Measurements from ENCODE around the gene SLC9C1. TPM values are rescaled to one million over a fixed set of nuclear protein-coding genes. Genes with fewer than 3 reads are reported as not detected.
A peak's percentile ranks its signal among the peaks of the same experiment; 100 is the strongest.

The SLC9C1 gene
- total RNA-seq, 2 experiments from 2014 or later = not detected

- POLR2A ChIA-PET = interaction anchor here (1.1 kb wide), 1 partner anchor 159 kb away, joined by 3 read pairs; no protein-coding TSS in a partner anchor
- no peaks in the 10 kb centered on the region for H3K4me1 ChIP-seq (ENCODE audit: insufficient read depth, low read length)
- no peak for ATAC-seq (ENCODE audit: poor library complexity)
- Mint-ChIP-seq H3K27ac (no peak overlapping the region), H3K27me3 (no peaks in the 10 kb centered on the region), H3K36me3 (ENCODE audit: low read depth) (peaks cover 7% of the 10 kb centered on the region), H3K4me3 (no peak overlapping the region), H3K4me1 (ENCODE audit: low read depth) (peaks cover 55% of the 10 kb centered on the region), H3K9me3 (peaks cover 2% of the 10 kb centered on the region)
- H3K27me3 ChIP-seq (ENCODE audit: control insufficient read depth in 1 of 2, insufficient read depth in 2 of 2, low read length in 2 of 2) = no peaks in the 10 kb centered on the region
- DNase-seq = no peak
- CTCF ChIA-PET = interaction anchor here (1.2 kb wide), 1 partner anchor 227 kb away, joined by 3 read pairs; no protein-coding TSS in a partner anchor
- H3K27ac ChIP-seq (ENCODE audit: low read depth in 1 of 2, low read length in 2 of 2) = no peak overlapping the region
- TF ChIP-seq CTCF (IDR thresholded peaks at IDR 0.05) = no peak
- no peaks in the 10 kb centered on the region for H3K36me3 ChIP-seq (ENCODE audit: insufficient read depth, low read length)
- intact Hi-C loops (cut with DNase I, micrococcal nuclease) = loop anchor here in 1 of 2 experiments (2.0 to 10.0 kb wide), 2 partner anchors 14 to 96 kb away; no protein-coding TSS in a partner anchor
- H3K9me3 ChIP-seq (ENCODE audit: control insufficient read depth in 1 of 2, insufficient read depth in 1 of 2, low read length in 2 of 2) = no peaks in the 10 kb centered on the region
- no peak overlapping the region for H3K4me3 ChIP-seq (ENCODE audit: low read length)
Observed at GRCh38 chr3:112339134-112339533, 45.1 kb upstream of the SLC9C1 start.

DNA sequence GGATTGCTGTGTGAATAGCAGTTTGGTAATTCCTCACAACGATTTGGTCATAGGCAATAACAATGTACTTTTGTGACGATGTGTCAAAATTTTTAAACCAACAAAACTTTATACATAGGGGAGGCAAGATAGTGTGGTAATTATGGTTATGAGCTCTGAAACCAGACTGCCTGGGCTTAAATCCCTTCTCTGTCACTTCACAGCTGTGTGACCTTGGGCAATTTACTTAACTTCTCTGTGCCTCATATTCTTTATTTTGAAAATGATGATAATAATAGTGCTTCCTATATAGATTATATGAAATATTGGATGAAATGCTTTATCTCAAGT, 44.7 kb upstream of the SLC9C1 start:
- Mint-ChIP-seq H3K27ac (peak overlapping the region; percentile 6), H3K4me1 (ENCODE audit: low read depth) (peaks cover 59% of the 10 kb centered on the region), H3K9me3 (peaks cover 1% of the 10 kb centered on the region), H3K27me3 (no peaks in the 10 kb centered on the region), H3K36me3 (ENCODE audit: low read depth) (peaks cover 5% of the 10 kb centered on the region), H3K4me3 (no peak overlapping the region)
- POLR2A ChIA-PET = interaction anchor here (1.1 kb wide), 1 partner anchor 159 kb away, joined by 3 read pairs; no protein-coding TSS in a partner anchor
- CTCF ChIA-PET = interaction anchor here (0.6 to 1.2 kb wide), 2 partner anchors 227 to 903 kb away, joined by 3 read pairs; no protein-coding TSS in a partner anchor
- no peaks in the 10 kb centered on the region for H3K36me3 ChIP-seq (ENCODE audit: insufficient read depth, low read length)
- intact Hi-C loops (cut with DNase I, micrococcal nuclease) = loop anchor here in 1 of 2 experiments (2.0 to 10.0 kb wide), 2 partner anchors 14 to 96 kb away; no protein-coding TSS in a partner anchor
- H3K9me3 ChIP-seq (ENCODE audit: control insufficient read depth in 1 of 2, insufficient read depth in 1 of 2, low read length in 2 of 2) = no peaks in the 10 kb centered on the region
- no peak overlapping the region for H3K4me3 ChIP-seq (ENCODE audit: low read length)
- DNase-seq (no peak), ATAC-seq (ENCODE audit: poor library complexity) (no peak)
- H3K27ac ChIP-seq (ENCODE audit: low read depth in 1 of 2, low read length in 2 of 2) = no peak overlapping the region
- TF ChIP-seq CTCF (IDR thresholded peaks at IDR 0.05) = no peak
- H3K4me1 ChIP-seq (ENCODE audit: insufficient read depth, low read length) = no peaks in the 10 kb centered on the region
- H3K27me3 ChIP-seq (ENCODE audit: control insufficient read depth in 1 of 2, insufficient read depth in 2 of 2, low read length in 2 of 2) = no peaks in the 10 kb centered on the region

GRCh38 chr3:112338021-112338726, 44.2 kb upstream of the SLC9C1 start:
- H3K36me3 ChIP-seq (ENCODE audit: insufficient read depth, low read length) = no peaks in the 10 kb centered on the region
- no peak for DNase-seq
- POLR2A ChIA-PET = interaction anchor here (1.1 kb wide), 1 partner anchor 160 kb away, joined by 3 read pairs; no protein-coding TSS in a partner anchor
- intact Hi-C loops (cut with DNase I, micrococcal nuclease) = loop anchor here in 1 of 2 experiments (2.0 to 10.0 kb wide), 2 partner anchors 15 to 97 kb away; no protein-coding TSS in a partner anchor
- H3K27me3 Mint-ChIP-seq = no peaks in the 10 kb centered on the region
- ATAC-seq (ENCODE audit: poor library complexity) = peak; percentile 26
- H3K27ac Mint-ChIP-seq = peak overlapping the region; percentile 6
- CTCF ChIA-PET = interaction anchor here (0.6 to 1.2 kb wide), 2 partner anchors 226 to 904 kb away, joined by 3 read pairs; no protein-coding TSS in a partner anchor
- H3K27ac ChIP-seq (ENCODE audit: low read depth in 1 of 2, low read length in 2 of 2) = no peak overlapping the region
- peaks cover 62% of the 10 kb centered on the region for H3K4me1 Mint-ChIP-seq (ENCODE audit: low read depth)
- H3K9me3 Mint-ChIP-seq = no peaks in the 10 kb centered on the region
- H3K4me3 ChIP-seq (ENCODE audit: low read length) = no peak overlapping the region
- peaks cover 5% of the 10 kb centered on the region for H3K4me1 ChIP-seq (ENCODE audit: insufficient read depth, low read length)
- H3K36me3 Mint-ChIP-seq (ENCODE audit: low read depth) = peaks cover 3% of the 10 kb centered on the region
- H3K9me3 ChIP-seq (ENCODE audit: control insufficient read depth in 1 of 2, insufficient read depth in 1 of 2, low read length in 2 of 2) = no peaks in the 10 kb centered on the region
- no peak for TF ChIP-seq CTCF (IDR thresholded peaks at IDR 0.05)
- H3K27me3 ChIP-seq (ENCODE audit: control insufficient read depth in 1 of 2, insufficient read depth in 2 of 2, low read length in 2 of 2) = no peaks in the 10 kb centered on the region
- no peak overlapping the region for H3K4me3 Mint-ChIP-seq
